ENCODE data around the gene SNX20. TPM values are rescaled to one million over a fixed set of nuclear protein-coding genes. Genes with fewer than 3 reads are reported as not detected.

SNX20 gene
- total and polyA plus RNA-seq, 10 of the 15 experiments (the other 5 are each of a cell fraction or from before 2014, with no cell fraction given): 4.6 to 30.8 (median 21.9) TPM

GRCh38 chr16:50666658-50667496 is 14.2 kb downstream of the SNX20 start:
- H3K4me1 ChIP-seq (ENCODE audit: control insufficient read depth, insufficient read depth, low read length): peaks cover 19% of the 10 kb centered on the region
- no peaks in the 10 kb centered on the region for H3K27me3 ChIP-seq (replicated peaks in 1 of 2; ENCODE audit: control insufficient read depth in 2 of 2, insufficient read depth in 2 of 2, low read length in 1 of 2)
- in situ Hi-C loops (cut with MboI): no loop called here
- H3K9me3 ChIP-seq (replicated peaks; ENCODE audit: control insufficient read depth, insufficient read depth, low read length): peaks cover 2% of the 10 kb centered on the region
- peak; percentile 97 for FAIRE-seq
- H3K4me2 ChIP-seq (ENCODE audit: control insufficient read depth, insufficient read depth): peak overlapping the region; percentile 85
- intact Hi-C loops (cut with micrococcal nuclease; ENCODE audit: unreplicated experiment): loop anchor here (1.0 to 5.0 kb wide), 3 partner anchors 120 to 455 kb away; partner anchors contain the start of gene NKD1
- CTCF ChIA-PET: interaction anchor here (0.6 to 20.9 kb wide), 33 partner anchors 14 to 717 kb away, joined by 3 to 636 read pairs (median 7); partner anchors contain the start of genes CNEP1R1, CYLD, HEATR3 and SNX20
- SMC1A ChIA-PET (ENCODE audit: uncharacterized antibody, unreplicated experiment): interaction anchor here (0.5 to 24.8 kb wide), 37 partner anchors 8 to 677 kb away, joined by 3 to 600 read pairs (median 4); partner anchors contain the start of genes BRD7, CNEP1R1, CYLD and NOD2
- WGBS (ENCODE audit: insufficient coverage, insufficient replicate concordance, low lambda C conversion rate, missing lambda C conversion rate): 22% methylated on average over 9 of the region's 9 CpGs
- H3K79me2 ChIP-seq (ENCODE audit: control insufficient read depth, insufficient read depth, low read length): no peaks in the 10 kb centered on the region
- no peaks in the 10 kb centered on the region for H3K36me3 ChIP-seq (ENCODE audit: control insufficient read depth in 2 of 2, insufficient read depth in 2 of 2, low read length in 1 of 2)
- no TSS peak for BruUV-seq (replicated peaks)
- H3K27ac ChIP-seq (ENCODE audit: control insufficient read depth, insufficient read depth): peak overlapping the region; percentile 72
- POLR2A ChIA-PET: interaction anchor here (0.6 to 2.9 kb wide), 9 partner anchors 14 to 85 kb away, joined by 3 to 22 read pairs (median 7); partner anchors contain the start of genes CYLD and SNX20
- H4K20me1 ChIP-seq (ENCODE audit: control insufficient read depth, insufficient read depth): no peaks in the 10 kb centered on the region
- peak overlapping the region; percentile 75 for H2AFZ ChIP-seq (ENCODE audit: control insufficient read depth, low read depth, low read length)
- peak overlapping the region; percentile 19; the same call in 1 of the 2 replicates for H3K4me3 ChIP-seq
- peak; percentile 92 for ATAC-seq
- peak; percentile 58 for DNase-seq (ENCODE audit: low read depth, low spot score)
- H3K9ac ChIP-seq (ENCODE audit: control insufficient read depth, insufficient read depth, low read length): peak overlapping the region; percentile 30
- RAD21 ChIA-PET (ENCODE audit: unreplicated experiment): interaction anchor here (0.6 to 29.0 kb wide), 19 partner anchors 13 to 642 kb away, joined by 3 to 578 read pairs (median 5); partner anchors contain the start of genes CNEP1R1, CYLD and SNX20
- no peak for TF ChIP-seq HDAC6 (IDR thresholded peaks at IDR 0.05; ENCODE audit: unreplicated experiment)
- no peak for TF ChIP-seq KAT2A (conservative IDR thresholded peaks at IDR 0.05; ENCODE audit: control insufficient read depth, low read depth, low read length)
- TF ChIP-seq MEF2B (IDR thresholded peaks at IDR 0.05; ENCODE audit: partially characterized antibody, poor library complexity, severe bottlenecking): peak; percentile 16
- TF ChIP-seq SUZ12 (IDR thresholded peaks at IDR 0.05; ENCODE audit: unreplicated experiment): no peak
- TF ChIP-seq RAD21 (IDR thresholded peaks at IDR 0.05; ENCODE audit: insufficient read depth, low read depth, low read length): no peak
- TF ChIP-seq, protein P1, sequence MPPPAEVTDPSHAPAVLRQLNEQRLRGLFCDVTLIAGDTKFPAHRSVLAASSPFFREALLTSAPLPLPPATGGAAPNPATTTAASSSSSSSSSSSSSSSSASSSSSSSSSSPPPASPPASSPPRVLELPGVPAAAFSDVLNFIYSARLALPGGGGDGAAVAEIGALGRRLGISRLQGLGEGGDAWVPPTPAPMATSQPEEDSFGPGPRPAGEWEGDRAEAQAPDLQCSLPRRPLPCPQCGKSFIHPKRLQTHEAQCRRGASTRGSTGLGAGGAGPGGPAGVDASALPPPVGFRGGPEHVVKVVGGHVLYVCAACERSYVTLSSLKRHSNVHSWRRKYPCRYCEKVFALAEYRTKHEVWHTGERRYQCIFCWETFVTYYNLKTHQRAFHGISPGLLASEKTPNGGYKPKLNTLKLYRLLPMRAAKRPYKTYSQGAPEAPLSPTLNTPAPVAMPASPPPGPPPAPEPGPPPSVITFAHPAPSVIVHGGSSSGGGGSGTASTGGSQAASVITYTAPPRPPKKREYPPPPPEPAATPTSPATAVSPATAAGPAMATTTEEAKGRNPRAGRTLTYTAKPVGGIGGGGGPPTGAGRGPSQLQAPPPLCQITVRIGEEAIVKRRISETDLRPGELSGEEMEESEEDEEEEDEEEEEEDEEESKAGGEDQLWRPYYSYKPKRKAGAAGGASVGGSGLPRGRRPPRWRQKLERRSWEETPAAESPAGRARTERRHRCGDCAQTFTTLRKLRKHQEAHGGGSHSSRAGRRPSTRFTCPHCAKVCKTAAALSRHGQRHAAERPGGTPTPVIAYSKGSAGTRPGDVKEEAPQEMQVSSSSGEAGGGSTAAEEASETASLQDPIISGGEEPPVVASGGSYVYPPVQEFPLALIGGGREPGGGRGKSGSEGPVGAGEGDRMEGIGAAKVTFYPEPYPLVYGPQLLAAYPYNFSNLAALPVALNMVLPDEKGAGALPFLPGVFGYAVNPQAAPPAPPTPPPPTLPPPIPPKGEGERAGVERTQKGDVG (CRISPR knock-in tag; IDR thresholded peaks at IDR 0.05): no peak
- peak; percentile 52; the same call in 1 of the 2 replicates for TF ChIP-seq RELB (IDR thresholded peaks at IDR 0.05; ENCODE audit: low read depth)
- TF ChIP-seq TAF1 (IDR thresholded peaks at IDR 0.05; ENCODE audit: borderline replicate concordance, low read depth, low read length): peak; percentile 49; the same call in 1 of the 2 replicates
- TF ChIP-seq USF1 (IDR thresholded peaks at IDR 0.05; ENCODE audit: borderline replicate concordance, extremely low read length, insufficient read depth, low read depth, low read length): no peak
- peak; percentile 45 to 63; a peak in 3 of 4 replicates for TF ChIP-seq IKZF2 (IDR thresholded peaks at IDR 0.05)
- TF ChIP-seq POLR2AphosphoS5 (IDR thresholded peaks at IDR 0.05; ENCODE audit: low read length): peak; percentile 24; the same call in 1 of the 2 replicates
- 0 out of 2 replicates have a peak, but pooled peaks have one; percentile 43 for TF ChIP-seq ZNF217 (IDR thresholded peaks at IDR 0.05)

Data from GM12878 (cell line).